Measurements from ENCODE around the gene GALR1. TPM values are rescaled to one million over a fixed set of nuclear protein-coding genes. Genes with fewer than 3 reads are reported as not detected.

The GALR1 gene
- total and polyA plus RNA-seq, 2 experiments from 2014 or later = 0.32 to 1.1 TPM

GRCh38 chr18:77230645-77231044 is 19.0 kb upstream of the GALR1 start:
- H3K4me3 ChIP-seq = no peak overlapping the region
- TF ChIP-seq ZNF114 (CRISPR knock-in tag; IDR thresholded peaks at IDR 0.05) (no peak), ETS1 (IDR thresholded peaks at IDR 0.05) (no peak), REST (IDR thresholded peaks at IDR 0.05; ENCODE audit: unreplicated experiment) (no peak), CREB1 (CRISPR knock-in tag; IDR thresholded peaks at IDR 0.05; ENCODE audit: low read depth) (no peak), NANOG (IDR thresholded peaks at IDR 0.05; ENCODE audit: borderline replicate concordance) (no peak), JUNB (IDR thresholded peaks at IDR 0.05; ENCODE audit: unreplicated experiment) (no peak), EZH2 (IDR thresholded peaks at IDR 0.05; ENCODE audit: low read depth, unreplicated experiment) (no peak), ZNF331 (CRISPR knock-in tag; IDR thresholded peaks at IDR 0.05; ENCODE audit: low read depth) (no peak), CTCF (conservative IDR thresholded peaks at IDR 0.05; ENCODE audit: low read depth in 2 of 2) (no peak), EZH2phosphoT487 (IDR thresholded peaks at IDR 0.05; ENCODE audit: unreplicated experiment) (no peak), STAT1 (IDR thresholded peaks at IDR 0.05; ENCODE audit: unreplicated experiment) (no peak), ZNF462 (CRISPR knock-in tag; IDR thresholded peaks at IDR 0.05) (no peak), POLR2AphosphoS5 (IDR thresholded peaks at IDR 0.05; ENCODE audit: low read depth) (no peak)
- no peaks in the 10 kb centered on the region for H3K4me1 Mint-ChIP-seq
- no peak overlapping the region for H3K4me2 ChIP-seq
- no peak for DNase-seq (ENCODE audit: low spot score)
- no peaks in the 10 kb centered on the region for H3K4me1 ChIP-seq (ENCODE audit: insufficient read depth)
- 0 out of 2 replicates have a peak, but pooled peaks cover 7% of the 10 kb centered on the region for H3K9me2 ChIP-seq (ENCODE audit: insufficient read depth)
- H3K79me2 ChIP-seq (replicated peaks; ENCODE audit: insufficient read depth) = no peaks in the 10 kb centered on the region
- H3K36me3 ChIP-seq (ENCODE audit: insufficient read depth) = no peaks in the 10 kb centered on the region
- no peak for ATAC-seq
- H3K9me3 Mint-ChIP-seq = no peaks in the 10 kb centered on the region; the same call in 1 of the 3 replicates
- no peaks in the 10 kb centered on the region for H4K20me1 ChIP-seq (replicated peaks; ENCODE audit: insufficient read depth)
- no peaks in the 10 kb centered on the region for H3K27me3 ChIP-seq (ENCODE audit: insufficient read depth)
- H3K36me3 Mint-ChIP-seq (ENCODE audit: low read depth) = no peaks in the 10 kb centered on the region
- H3K4me3 Mint-ChIP-seq = no peak overlapping the region
- H2AFZ ChIP-seq = no peak overlapping the region
- H3K27ac Mint-ChIP-seq = no peak overlapping the region
- H3F3A ChIP-seq (replicated peaks; ENCODE audit: low read depth) = no peaks in the 10 kb centered on the region
- H3K27ac ChIP-seq (ENCODE audit: low read depth) = no peak overlapping the region
- no peaks in the 10 kb centered on the region for H3K27me3 Mint-ChIP-seq (ENCODE audit: insufficient read depth, low read depth, poor library complexity)

Measured in GM23338 (cell line).